ENCODE results near the gene SHF. TPM values are rescaled to one million over a fixed set of nuclear protein-coding genes. Genes with fewer than 3 reads are reported as not detected.

Gene SHF
- total RNA-seq, 2 donors from 2014 or later: 4.7 to 12.0 TPM

DNA sequence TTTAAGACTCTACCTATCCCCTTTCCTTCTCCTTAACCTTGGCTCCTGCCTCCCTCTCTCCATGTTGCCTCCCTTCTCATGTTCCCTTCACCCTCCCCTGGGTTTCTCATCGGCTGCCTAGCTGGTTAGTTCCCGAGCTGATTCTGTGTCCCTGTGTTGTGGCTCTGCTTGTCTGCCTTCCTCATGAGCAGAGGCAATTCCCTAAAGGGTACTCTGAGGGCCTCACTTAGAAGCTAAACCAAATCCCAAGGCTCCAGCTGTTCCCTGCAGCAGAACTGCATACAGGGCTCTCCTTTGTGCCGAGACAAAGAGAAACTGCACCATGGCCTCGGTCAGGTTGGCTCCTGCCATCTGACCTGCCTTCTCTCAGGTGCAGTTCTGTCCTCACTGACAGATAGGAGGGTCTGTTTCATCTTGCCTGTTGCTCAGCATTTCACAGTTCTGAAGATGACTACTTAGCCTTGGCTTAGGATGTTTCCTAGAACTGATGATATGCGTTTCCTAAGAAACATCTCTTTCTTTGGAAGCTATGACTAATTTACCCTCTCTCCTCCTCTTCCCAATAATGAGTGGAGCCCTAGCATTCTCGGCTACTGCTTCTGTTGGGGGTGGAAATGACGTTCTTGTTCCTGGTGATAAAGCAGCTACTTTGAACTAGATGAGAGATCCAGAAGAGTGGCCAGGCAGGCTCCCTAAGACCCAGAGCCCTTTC is 30.9 kb downstream of the SHF start:
- no peak for DNase-seq (ENCODE audit: low spot score)
- H3K4me3 ChIP-seq: no peak overlapping the region
- no peaks in the 10 kb centered on the region for H3K4me1 ChIP-seq
- no peak overlapping the region for H3K27ac ChIP-seq
- no peaks in the 10 kb centered on the region for H3K36me3 ChIP-seq
- TF ChIP-seq, protein P1, sequence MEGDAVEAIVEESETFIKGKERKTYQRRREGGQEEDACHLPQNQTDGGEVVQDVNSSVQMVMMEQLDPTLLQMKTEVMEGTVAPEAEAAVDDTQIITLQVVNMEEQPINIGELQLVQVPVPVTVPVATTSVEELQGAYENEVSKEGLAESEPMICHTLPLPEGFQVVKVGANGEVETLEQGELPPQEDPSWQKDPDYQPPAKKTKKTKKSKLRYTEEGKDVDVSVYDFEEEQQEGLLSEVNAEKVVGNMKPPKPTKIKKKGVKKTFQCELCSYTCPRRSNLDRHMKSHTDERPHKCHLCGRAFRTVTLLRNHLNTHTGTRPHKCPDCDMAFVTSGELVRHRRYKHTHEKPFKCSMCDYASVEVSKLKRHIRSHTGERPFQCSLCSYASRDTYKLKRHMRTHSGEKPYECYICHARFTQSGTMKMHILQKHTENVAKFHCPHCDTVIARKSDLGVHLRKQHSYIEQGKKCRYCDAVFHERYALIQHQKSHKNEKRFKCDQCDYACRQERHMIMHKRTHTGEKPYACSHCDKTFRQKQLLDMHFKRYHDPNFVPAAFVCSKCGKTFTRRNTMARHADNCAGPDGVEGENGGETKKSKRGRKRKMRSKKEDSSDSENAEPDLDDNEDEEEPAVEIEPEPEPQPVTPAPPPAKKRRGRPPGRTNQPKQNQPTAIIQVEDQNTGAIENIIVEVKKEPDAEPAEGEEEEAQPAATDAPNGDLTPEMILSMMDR (IDR thresholded peaks at IDR 0.05): no peak
- no peaks in the 10 kb centered on the region for H3K27me3 ChIP-seq
- no peaks in the 10 kb centered on the region for H3K9me3 ChIP-seq

DNA sequence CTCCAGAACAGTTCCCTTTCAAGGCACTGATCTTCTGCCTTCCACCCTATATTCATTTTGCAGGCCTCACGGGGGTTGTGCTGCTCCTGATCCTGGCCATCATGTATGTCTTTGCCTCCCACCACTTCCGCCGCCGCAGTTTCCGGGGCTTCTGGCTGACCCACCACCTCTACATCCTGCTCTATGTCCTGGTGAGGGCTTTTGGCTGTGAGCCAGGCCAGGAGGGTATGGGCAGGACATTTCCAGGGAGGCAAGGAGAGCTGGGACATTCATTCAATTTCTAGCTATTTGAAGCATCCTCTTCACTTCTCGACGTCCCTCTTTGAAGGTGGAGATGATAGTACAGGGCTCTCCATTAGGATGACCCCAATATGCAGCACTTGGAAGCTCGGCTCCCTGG is 32.0 kb downstream of the SHF start:
- TF ChIP-seq, protein P1 (IDR thresholded peaks at IDR 0.05): no peak
- Histone ChIP-seq H3K27me3 (no peaks in the 10 kb centered on the region), H3K27ac (no peak overlapping the region), H3K4me3 (no peak overlapping the region), H3K36me3 (no peaks in the 10 kb centered on the region), H3K4me1 (no peaks in the 10 kb centered on the region), H3K9me3 (no peaks in the 10 kb centered on the region)
- DNase-seq (ENCODE audit: low spot score): no peak

DNA sequence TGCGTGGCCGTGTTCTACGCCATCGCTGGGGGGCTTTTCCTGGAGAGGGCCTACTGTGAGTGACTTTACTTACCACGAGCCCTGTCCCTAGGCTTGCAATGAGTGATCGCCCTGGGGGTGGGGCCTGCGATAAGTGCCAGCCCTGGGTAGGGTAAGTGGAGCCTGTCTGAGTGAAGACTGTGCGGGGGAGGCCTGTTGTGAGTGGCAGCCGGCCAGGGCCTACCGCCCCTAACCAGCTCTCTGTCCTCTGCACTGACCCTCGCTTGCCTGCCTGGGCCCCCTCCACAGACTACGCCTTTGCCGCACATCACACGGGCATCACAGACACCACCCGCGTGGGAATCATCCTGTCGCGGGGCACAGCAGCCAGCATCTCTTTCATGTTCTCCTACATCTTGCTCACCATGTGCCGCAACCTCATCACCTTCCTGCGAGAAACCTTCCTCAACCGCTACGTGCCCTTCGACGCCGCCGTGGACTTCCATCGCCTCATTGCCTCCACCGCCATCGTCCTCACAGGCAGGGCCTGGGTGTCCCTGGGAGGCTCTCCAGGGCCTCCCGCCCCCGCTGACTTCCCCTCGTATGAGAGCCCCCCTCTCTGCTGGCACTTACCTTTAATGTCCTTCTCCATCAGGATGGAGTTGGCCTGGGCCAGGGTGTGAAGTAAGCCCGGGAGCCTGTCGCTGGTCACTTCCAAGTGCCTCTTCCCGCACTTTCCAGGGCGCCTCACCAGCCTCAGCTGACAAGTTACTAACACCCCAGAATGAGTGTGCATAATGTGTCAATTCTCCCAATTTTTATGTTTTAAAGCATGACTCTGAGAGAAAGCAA is 35.6 kb downstream of the SHF start:
- no peaks in the 10 kb centered on the region for H3K4me1 ChIP-seq
- no peaks in the 10 kb centered on the region for H3K9me3 ChIP-seq
- TF ChIP-seq, protein P1 (IDR thresholded peaks at IDR 0.05): no peak
- no peak overlapping the region for H3K27ac ChIP-seq
- no peak for DNase-seq (ENCODE audit: low spot score)
- H3K4me3 ChIP-seq: no peak overlapping the region
- no peaks in the 10 kb centered on the region for H3K36me3 ChIP-seq
- no peaks in the 10 kb centered on the region for H3K27me3 ChIP-seq

DNA sequence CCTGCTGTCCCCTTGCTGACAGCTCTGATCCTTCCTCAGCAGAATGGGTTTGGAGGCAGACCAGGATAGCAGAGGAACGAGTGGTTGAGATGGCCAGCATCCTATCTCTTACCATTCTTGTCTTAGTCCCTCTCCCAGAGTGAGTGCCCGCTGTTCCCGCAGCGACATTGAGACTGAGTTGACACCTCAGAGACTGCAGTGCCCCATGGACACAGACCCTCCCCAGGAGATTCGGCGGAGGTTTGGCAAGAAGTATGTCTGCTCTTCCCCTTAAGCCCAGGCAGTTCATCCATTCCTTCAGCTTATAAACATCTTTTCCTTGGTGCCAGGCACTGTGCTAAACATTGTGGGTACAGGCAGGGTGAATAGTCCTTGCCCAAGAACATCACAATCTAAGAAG is 36.8 kb downstream of the SHF start:
- H3K9me3 ChIP-seq: no peaks in the 10 kb centered on the region

DNA sequence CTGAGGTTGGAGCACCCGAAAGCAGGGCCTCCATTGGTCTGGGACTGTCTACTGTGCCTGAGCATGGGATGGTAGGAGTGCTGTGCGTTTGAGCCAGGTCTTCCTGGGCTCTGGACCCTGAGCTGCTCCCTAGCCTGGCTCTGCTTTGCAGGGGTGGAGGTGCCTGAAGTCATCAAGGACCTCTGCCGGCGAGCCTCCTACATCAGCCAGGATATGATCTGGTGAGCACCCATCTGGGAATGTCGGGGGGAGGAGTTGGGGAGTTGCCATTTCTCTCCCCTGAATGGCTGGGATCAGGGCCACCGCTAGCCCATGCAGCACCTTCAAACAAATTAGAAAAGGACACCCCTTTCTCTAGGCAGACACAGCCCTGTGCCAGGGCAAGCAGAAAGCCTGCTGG is 37.3 kb downstream of the SHF start:
- no peaks in the 10 kb centered on the region for H3K27me3 ChIP-seq
- TF ChIP-seq, protein P1 (IDR thresholded peaks at IDR 0.05): no peak
- DNase-seq (ENCODE audit: low spot score): no peak
- no peaks in the 10 kb centered on the region for H3K9me3 ChIP-seq
- no peak overlapping the region for H3K4me3 ChIP-seq
- H3K4me1 ChIP-seq: no peaks in the 10 kb centered on the region
- H3K27ac ChIP-seq: no peak overlapping the region
- no peaks in the 10 kb centered on the region for H3K36me3 ChIP-seq

More for the DNA sequence above, 36.8 kb downstream of the SHF start:
- Histone ChIP-seq H3K27me3 (no peaks in the 10 kb centered on the region), H3K36me3 (no peaks in the 10 kb centered on the region), H3K4me3 (no peak overlapping the region), H3K27ac (no peak overlapping the region), H3K4me1 (no peaks in the 10 kb centered on the region)
- DNase-seq (ENCODE audit: low spot score): no peak
- TF ChIP-seq, protein P1 (IDR thresholded peaks at IDR 0.05): no peak
